Measurements from ENCODE around the gene UPF3A. TPM values are rescaled to one million over a fixed set of nuclear protein-coding genes. Genes with fewer than 3 reads are reported as not detected.

UPF3A gene
- total RNA-seq, 2 experiments from 2014 or later, result 53.3 to 58.8 TPM

DNA sequence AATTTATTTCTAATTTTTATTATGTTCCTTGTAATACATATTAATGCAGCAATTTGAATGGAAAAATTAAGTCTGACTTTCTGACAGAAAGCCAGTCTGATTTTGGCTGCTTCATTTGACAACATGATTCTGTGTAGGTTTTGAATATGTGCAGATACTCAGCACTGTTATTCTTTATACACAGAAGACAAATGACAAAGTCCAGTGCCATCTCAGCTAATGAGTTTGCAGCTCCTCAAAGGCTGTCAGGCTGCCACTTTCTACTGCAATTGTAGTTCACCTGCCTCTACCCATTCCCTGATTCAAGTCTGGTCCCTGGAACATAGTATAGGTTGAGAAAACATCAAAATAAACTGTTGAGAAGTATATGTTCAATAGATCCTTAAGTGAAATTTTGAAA lies 30.0 kb downstream of the UPF3A start:
- H3K9me3 Mint-ChIP-seq (ENCODE audit: insufficient read depth), result no peaks in the 10 kb centered on the region
- H3K27ac Mint-ChIP-seq, result no peak overlapping the region
- ChIA-PET POLR2A (no interaction called here), CTCF (no interaction called here)
- no peak for DNase-seq
- ATAC-seq, result no peak
- no peak overlapping the region for H3K4me3 Mint-ChIP-seq
- peaks cover 16% of the 10 kb centered on the region for H3K36me3 Mint-ChIP-seq (ENCODE audit: low read depth)
- H3K27me3 Mint-ChIP-seq (ENCODE audit: low read depth), result no peaks in the 10 kb centered on the region
- peaks cover 23% of the 10 kb centered on the region for H3K4me1 Mint-ChIP-seq (ENCODE audit: low read depth)

DNA sequence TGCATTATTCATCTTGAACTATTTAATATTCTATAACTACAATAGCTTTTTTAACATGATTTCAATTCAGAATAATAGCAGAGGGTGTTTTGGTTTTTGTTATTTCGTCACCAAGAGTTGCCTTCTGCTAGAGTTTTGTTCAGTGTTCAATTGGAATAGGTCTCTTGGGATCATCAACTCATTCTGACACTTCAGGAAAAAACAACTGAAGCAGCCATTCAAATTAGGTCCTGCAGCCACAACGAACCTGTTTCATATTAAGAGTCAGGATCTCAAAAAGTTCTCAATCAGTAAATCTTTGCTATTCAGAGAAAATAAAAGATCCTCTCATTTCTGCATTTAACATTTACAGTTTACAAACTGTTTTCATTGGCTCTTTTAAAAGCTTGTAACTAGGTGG lies 30.5 kb downstream of the UPF3A start:
- no peak for ATAC-seq
- Mint-ChIP-seq H3K36me3 (ENCODE audit: low read depth) (peaks cover 15% of the 10 kb centered on the region), H3K27me3 (ENCODE audit: low read depth) (no peaks in the 10 kb centered on the region), H3K4me3 (no peak overlapping the region), H3K9me3 (ENCODE audit: insufficient read depth) (no peaks in the 10 kb centered on the region), H3K27ac (no peak overlapping the region), H3K4me1 (ENCODE audit: low read depth) (peaks cover 27% of the 10 kb centered on the region)
- ChIA-PET CTCF (no interaction called here), POLR2A (no interaction called here)
- DNase-seq, result no peak

DNA sequence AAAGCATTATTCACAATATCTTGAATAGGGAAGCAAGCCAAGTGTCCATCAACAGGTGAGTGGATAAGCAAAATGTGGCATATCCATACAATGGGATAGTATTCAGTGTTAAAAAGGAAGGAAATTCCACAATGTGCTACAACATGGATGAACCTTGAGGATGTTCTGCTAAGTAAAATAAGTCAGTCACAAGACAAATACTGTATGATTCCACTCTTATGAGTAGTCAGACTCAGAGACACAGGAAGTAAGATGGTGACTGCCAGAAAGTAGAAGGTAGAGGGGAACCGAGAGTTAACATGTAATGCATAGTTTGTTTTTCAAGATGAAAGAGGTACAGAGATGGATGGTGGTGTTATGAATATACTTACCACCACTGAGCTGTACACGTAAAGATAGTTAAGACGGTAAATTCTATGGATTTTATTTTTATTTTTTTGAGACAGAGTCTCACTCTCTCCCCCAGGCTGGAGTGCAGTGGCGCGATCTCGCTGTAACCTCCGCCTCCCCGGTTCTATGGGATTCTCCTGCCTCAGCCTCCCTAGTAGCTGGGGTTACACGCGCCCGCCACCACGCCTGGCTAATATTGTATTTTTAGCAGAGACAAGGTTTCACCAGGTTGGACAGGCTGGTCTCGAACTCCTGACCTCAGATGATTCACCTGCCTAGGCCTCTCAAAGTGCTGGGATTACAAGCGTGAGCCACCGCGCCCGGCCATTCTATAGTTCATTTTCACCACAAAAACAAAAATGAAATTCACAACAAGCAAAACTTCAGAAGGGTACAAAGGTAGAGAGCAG lies 31.9 kb downstream of the UPF3A start:
- peak overlapping the region; percentile 78 for H3K27ac Mint-ChIP-seq
- peak overlapping the region; percentile 70 for H3K4me3 Mint-ChIP-seq
- ATAC-seq (no peak), DNase-seq (no peak)
- no peaks in the 10 kb centered on the region for H3K27me3 Mint-ChIP-seq (ENCODE audit: low read depth)
- peaks cover 38% of the 10 kb centered on the region for H3K4me1 Mint-ChIP-seq (ENCODE audit: low read depth)
- H3K36me3 Mint-ChIP-seq (ENCODE audit: low read depth), result peaks cover 18% of the 10 kb centered on the region
- H3K9me3 Mint-ChIP-seq (ENCODE audit: insufficient read depth), result no peaks in the 10 kb centered on the region
- ChIA-PET CTCF (interaction anchor here (1.2 to 1.9 kb wide), 2 partner anchors 27 to 44 kb away, joined by 3 to 10 read pairs; no protein-coding TSS in a partner anchor), POLR2A (interaction anchor here (0.6 to 1.0 kb wide), 3 partner anchors 10 to 32 kb away, joined by 3 to 4 read pairs (median 3); partner anchors contain the start of gene UPF3A)

GRCh38 chr13:114314074-114314912 lies 32.9 kb downstream of the UPF3A start, which contains the start of gene CHAMP1:
Gene CHAMP1, plus strand, starts transcription at chr13:114314503. Its CDS starts 9,340 bp downstream, at chr13:114323843.
- ATAC-seq, result peak; percentile 92

DNA sequence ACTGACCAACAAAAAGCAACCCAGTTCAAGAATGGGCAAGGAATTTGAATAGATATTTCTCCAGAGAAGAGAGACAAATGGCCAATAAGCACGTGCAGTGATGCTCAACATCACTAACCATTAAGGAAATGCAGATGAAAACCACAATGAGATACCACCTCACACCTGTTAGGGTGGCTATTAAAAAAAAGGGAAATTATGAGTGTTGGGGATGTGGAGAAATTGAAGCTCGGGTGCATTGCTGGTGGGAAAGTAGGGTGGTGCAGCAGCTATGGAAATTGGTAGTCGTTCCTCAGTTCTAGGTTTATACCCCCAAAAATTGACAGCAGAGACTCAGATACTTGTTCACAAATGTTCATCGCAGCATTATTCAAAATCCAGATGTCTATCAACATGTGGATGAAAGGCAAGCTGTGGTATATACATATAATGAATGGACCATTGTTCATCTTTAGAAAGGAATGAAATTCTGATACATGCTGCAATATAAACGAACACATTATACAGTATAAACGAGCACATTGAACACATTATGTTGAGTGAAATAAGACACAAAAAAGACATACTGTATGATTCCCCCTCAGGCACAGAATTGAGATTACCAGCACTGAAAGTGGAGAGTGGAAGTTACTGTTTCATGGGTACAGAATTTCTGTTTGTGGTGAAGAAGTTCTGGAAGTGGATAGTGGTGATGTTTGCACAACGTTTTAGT lies 33.8 kb downstream of the UPF3A start:
- CTCF ChIA-PET, result interaction anchor here (0.8 to 1.0 kb wide), 2 partner anchors 11 to 36 kb away, joined by 3 read pairs; no protein-coding TSS in a partner anchor
- no peaks in the 10 kb centered on the region for H3K9me3 Mint-ChIP-seq (ENCODE audit: insufficient read depth)
- H3K4me1 Mint-ChIP-seq (ENCODE audit: low read depth), result peaks cover 55% of the 10 kb centered on the region
- ATAC-seq, result peak; percentile 6
- POLR2A ChIA-PET, result interaction anchor here (0.6 to 1.0 kb wide), 2 partner anchors 26 to 34 kb away, joined by 3 read pairs; partner anchors contain the start of gene UPF3A
- H3K4me3 Mint-ChIP-seq, result peak overlapping the region; percentile 78
- H3K27ac Mint-ChIP-seq, result peak overlapping the region; percentile 72
- H3K27me3 Mint-ChIP-seq (ENCODE audit: low read depth), result no peaks in the 10 kb centered on the region
- DNase-seq, result peak; percentile 25
- peaks cover 34% of the 10 kb centered on the region for H3K36me3 Mint-ChIP-seq (ENCODE audit: low read depth)

More at GRCh38 chr13:114314074-114314912, 32.9 kb downstream of the UPF3A start, which contains the start of gene CHAMP1:
- Mint-ChIP-seq H3K36me3 (ENCODE audit: low read depth) (peaks cover 26% of the 10 kb centered on the region), H3K4me3 (peak within 1 kb of the TSS; percentile 78), H3K27ac (peak within 1 kb of the TSS; percentile 78), H3K4me1 (ENCODE audit: low read depth) (peaks cover 47% of the 10 kb centered on the region), H3K27me3 (ENCODE audit: low read depth) (no peaks in the 10 kb centered on the region), H3K9me3 (ENCODE audit: insufficient read depth) (no peaks in the 10 kb centered on the region)
- peak; percentile 94 for DNase-seq
- ChIA-PET POLR2A (interaction anchor here (0.6 to 1.0 kb wide), 3 partner anchors 11 to 33 kb away, joined by 3 to 4 read pairs (median 3); partner anchors contain the start of gene UPF3A), CTCF (interaction anchor here (1.0 to 1.9 kb wide), 3 partner anchors 12 to 45 kb away, joined by 3 to 10 read pairs (median 3); no protein-coding TSS in a partner anchor)

DNA sequence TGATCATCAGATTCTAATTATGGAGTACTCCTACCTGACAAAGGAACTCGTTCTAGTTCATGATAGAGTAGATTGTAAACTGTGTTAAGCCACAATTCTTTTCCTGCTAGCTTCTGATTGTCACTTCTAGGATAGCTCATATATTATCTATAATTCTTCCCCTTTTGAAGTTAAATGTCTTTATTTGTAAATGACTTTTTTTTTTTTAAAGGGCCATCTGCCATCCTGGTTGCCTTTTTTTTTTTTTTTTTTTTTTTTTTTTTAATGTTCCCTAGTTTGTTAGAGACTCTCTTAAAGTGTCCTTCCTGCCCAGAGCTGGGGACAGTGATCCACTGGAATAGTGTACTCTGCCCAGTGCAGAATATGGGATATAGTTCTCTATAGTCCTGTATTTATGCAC lies 37.2 kb downstream of the UPF3A start:
- Mint-ChIP-seq H3K4me1 (ENCODE audit: low read depth) (peaks cover 48% of the 10 kb centered on the region), H3K4me3 (no peak overlapping the region), H3K27me3 (ENCODE audit: low read depth) (no peaks in the 10 kb centered on the region), H3K27ac (peak overlapping the region; percentile 16), H3K36me3 (ENCODE audit: low read depth) (peaks cover 55% of the 10 kb centered on the region), H3K9me3 (ENCODE audit: insufficient read depth) (no peaks in the 10 kb centered on the region)
- ChIA-PET CTCF (interaction anchor here (1.3 kb wide), 1 partner anchor 18 kb away, joined by 3 read pairs; no protein-coding TSS in a partner anchor), POLR2A (interaction anchor here (1.4 kb wide), 1 partner anchor 39 kb away, joined by 7 read pairs; no protein-coding TSS in a partner anchor)
- ATAC-seq, result no peak
- DNase-seq, result no peak

DNA sequence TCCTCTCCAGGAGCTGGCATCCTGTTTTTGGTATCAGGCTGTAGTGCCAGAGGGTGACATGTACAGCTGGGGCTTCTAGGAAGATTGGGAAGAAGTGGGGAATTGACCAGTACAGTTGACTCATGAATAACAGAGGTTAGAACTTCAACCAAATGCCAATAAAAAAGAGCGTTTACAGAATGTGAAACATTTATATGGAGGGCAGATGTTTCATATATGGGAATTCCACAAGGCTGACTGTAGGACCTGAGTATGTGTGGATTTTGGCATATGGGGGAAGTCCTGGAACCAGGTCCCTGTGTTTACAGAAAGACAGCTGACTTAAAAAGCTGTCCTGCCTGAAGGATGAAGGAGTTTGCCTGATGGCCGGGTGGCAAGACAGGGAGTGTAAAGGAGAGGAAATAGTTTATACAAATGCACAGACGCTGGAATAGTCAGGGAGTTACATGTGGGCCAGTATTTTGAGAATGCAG lies 38.1 kb downstream of the UPF3A start:
- ChIA-PET POLR2A (no interaction called here), CTCF (interaction anchor here (1.3 kb wide), 1 partner anchor 17 kb away, joined by 3 read pairs; no protein-coding TSS in a partner anchor)
- ATAC-seq (no peak), DNase-seq (no peak)
- Mint-ChIP-seq H3K4me1 (ENCODE audit: low read depth) (peaks cover 50% of the 10 kb centered on the region), H3K36me3 (ENCODE audit: low read depth) (peaks cover 63% of the 10 kb centered on the region), H3K27me3 (ENCODE audit: low read depth) (no peaks in the 10 kb centered on the region), H3K9me3 (ENCODE audit: insufficient read depth) (no peaks in the 10 kb centered on the region), H3K27ac (peak overlapping the region; percentile 47), H3K4me3 (no peak overlapping the region)

- POLR2A ChIA-PET, result no interaction called here
- CTCF ChIA-PET, result no interaction called here
- Mint-ChIP-seq H3K4me1 (ENCODE audit: low read depth) (peaks cover 51% of the 10 kb centered on the region), H3K27ac (peak overlapping the region; percentile 47), H3K27me3 (ENCODE audit: low read depth) (no peaks in the 10 kb centered on the region), H3K36me3 (ENCODE audit: low read depth) (peaks cover 65% of the 10 kb centered on the region), H3K9me3 (ENCODE audit: insufficient read depth) (no peaks in the 10 kb centered on the region), H3K4me3 (no peak overlapping the region)
- ATAC-seq (no peak), DNase-seq (no peak)
Measured at GRCh38 chr13:114320065-114320464, 38.7 kb downstream of the UPF3A start.

GRCh38 chr13:114321256-114321655 lies 39.9 kb downstream of the UPF3A start:
- CTCF ChIA-PET, result interaction anchor here (0.6 to 1.4 kb wide), 2 partner anchors 13 to 927 kb away, joined by 3 to 4 read pairs; no protein-coding TSS in a partner anchor
- peaks cover 52% of the 10 kb centered on the region for H3K4me1 Mint-ChIP-seq (ENCODE audit: low read depth)
- no peaks in the 10 kb centered on the region for H3K9me3 Mint-ChIP-seq (ENCODE audit: insufficient read depth)
- no peak overlapping the region for H3K27ac Mint-ChIP-seq
- POLR2A ChIA-PET, result no interaction called here
- DNase-seq (no peak), ATAC-seq (no peak)
- H3K36me3 Mint-ChIP-seq (ENCODE audit: low read depth), result peaks cover 69% of the 10 kb centered on the region
- H3K27me3 Mint-ChIP-seq (ENCODE audit: low read depth), result no peaks in the 10 kb centered on the region
- H3K4me3 Mint-ChIP-seq, result no peak overlapping the region

DNA sequence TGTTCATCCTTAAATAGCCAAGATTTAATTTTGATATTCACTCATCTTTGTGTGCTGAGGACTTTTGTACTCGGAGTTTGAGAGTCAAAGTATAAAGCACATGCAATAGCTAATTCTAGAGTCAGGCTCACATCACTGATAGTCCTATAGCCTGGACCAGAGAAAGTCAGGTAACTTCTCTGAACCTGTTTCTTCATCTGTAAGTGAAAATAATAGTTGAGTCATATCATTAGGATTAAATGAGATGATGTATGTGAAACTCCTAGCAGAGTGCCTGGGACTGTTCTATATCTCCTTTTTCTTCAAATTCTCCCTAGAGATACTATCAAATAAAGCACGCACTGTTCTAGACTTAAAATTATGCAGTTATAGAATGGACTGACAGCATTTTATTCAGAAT lies 41.9 kb downstream of the UPF3A start:
- POLR2A ChIA-PET, result no interaction called here
- Mint-ChIP-seq H3K27ac (no peak overlapping the region), H3K9me3 (ENCODE audit: insufficient read depth) (no peaks in the 10 kb centered on the region), H3K4me1 (ENCODE audit: low read depth) (peaks cover 41% of the 10 kb centered on the region), H3K4me3 (no peak overlapping the region), H3K36me3 (ENCODE audit: low read depth) (peaks cover 66% of the 10 kb centered on the region), H3K27me3 (ENCODE audit: low read depth) (no peaks in the 10 kb centered on the region)
- CTCF ChIA-PET, result interaction anchor here (1.5 kb wide), 1 partner anchor 17 kb away, joined by 7 read pairs; no protein-coding TSS in a partner anchor
- ATAC-seq (no peak), DNase-seq (no peak)

- peaks cover 33% of the 10 kb centered on the region for H3K4me1 Mint-ChIP-seq (ENCODE audit: low read depth)
- no peak overlapping the region for H3K4me3 Mint-ChIP-seq
- CTCF ChIA-PET, result no interaction called here
- no peaks in the 10 kb centered on the region for H3K27me3 Mint-ChIP-seq (ENCODE audit: low read depth)
- no peak for DNase-seq
- peaks cover 61% of the 10 kb centered on the region for H3K36me3 Mint-ChIP-seq (ENCODE audit: low read depth)
- no peak overlapping the region for H3K27ac Mint-ChIP-seq
- no peaks in the 10 kb centered on the region for H3K9me3 Mint-ChIP-seq (ENCODE audit: insufficient read depth)
- no peak for ATAC-seq
- POLR2A ChIA-PET, result no interaction called here
Measured at GRCh38 chr13:114324334-114324733, 42.9 kb downstream of the UPF3A start.

Data from activated CD8-positive, alpha-beta T cell treated with anti-CD3 and anti-CD28 coated beads, Interleukin-2, amount 10 ng/mL, durations not matched to agents 7 days and 5 days (primary cell).